H1 (cell line): ENCODE measurements around the gene PRKN. TPM values are rescaled to one million over a fixed set of nuclear protein-coding genes. Genes with fewer than 3 reads are reported as not detected.

ENCODE experiments used
- CBX8 ChIP-seq: fragments of 300-800, 300-1000 bp; sonication (generic); IDR thresholded peaks from 2 replicates; pipeline ENCODE4 v1.7.1; 2016; ENCODE audit warnings: low read depth, low read length, borderline replicate concordance
- CREB1 ChIP-seq: IDR thresholded peaks from 2 replicates; pipeline ENCODE4 v1.6.1; 2012; ENCODE audit warnings: inconsistent platforms
- MAX ChIP-seq: IDR thresholded peaks from 2 replicates; pipeline ENCODE4 v1.6.1; 2012; ENCODE audit warnings: inconsistent platforms
- RNF2 ChIP-seq: fragments of 200-900, 300-1000 bp; sonication (generic); IDR thresholded peaks from 2 replicates; pipeline ENCODE4 v1.7.1; 2016; ENCODE audit warnings: borderline replicate concordance, low read depth, mild to moderate bottlenecking, antibody characterized with exemption, low read length; ENCODE audit not compliant: poor library complexity, severe bottlenecking; ENCODE audit errors: missing control alignments
- SAP30 ChIP-seq: fragments of 300-600 bp; sonication (generic); IDR thresholded peaks from 2 replicates; pipeline ENCODE4 v1.7.1; 2012; ENCODE audit warnings: low read length, moderate library complexity, mild to moderate bottlenecking, inconsistent platforms; ENCODE audit not compliant: insufficient read depth, insufficient replicate concordance
- polyA plus RNA-seq, 7 experiments: library from polyadenylated mRNA; depleted of rRNA in 3 of 7; stranded (reverse) in 5 of 7; unstranded in 2 of 7; fragments of >200 nt in 5 of 7; fragments of 200-250 nt in 2 of 7; gene quantifications; 1 replicate in 5 of 7; 2 replicates in 1 of 7; 4 replicates in 1 of 7; pipeline versions ENCODE4 v1.2.1 to v1.2.3, GENCODE V29; 2011 to 2013; ENCODE audit warnings: missing spikeins in 2 of 7, mixed read lengths in 2 of 7
- total RNA-seq: library from RNA; stranded (reverse); fragmentation: NEBNext Ultra II Directional; extraction: Animal tissue kit (Norgen Biotek cat#: 25700); gene quantifications from 2 replicates; pipeline ENCODE4 v1.2.1, GENCODE V29; 2021

Gene PRKN
- total and polyA plus RNA-seq, 2 of the 8 experiments (the other 6 are each of a cell fraction or from before 2014, with no cell fraction given): 0.13 to 0.29 TPM

GRCh38 chr6:162710936-162711335, 16.6 kb downstream of the PRKN start (continued):
- TF ChIP-seq RNF2 (no peak), MAX (no peak), CBX8 (no peak), SAP30 (no peak), CREB1 (no peak)
- TF ChIP-seq, all 59 proteins: peak for 0
